ENCODE data around the gene EXOC6B. TPM values are rescaled to one million over a fixed set of nuclear protein-coding genes. Genes with fewer than 3 reads are reported as not detected.

The EXOC6B gene
- total and polyA plus RNA-seq, 2 of the 8 experiments (the other 6 are each of a cell fraction or from before 2014, with no cell fraction given) = 13.5 to 33.0 TPM

GRCh38 chr2:72183466-72183865 lies 642.4 kb downstream of the EXOC6B start:
- H4K20me1 ChIP-seq (replicated peaks in 1 of 2; ENCODE audit: control insufficient read depth in 1 of 2, insufficient read depth in 2 of 2, low read length in 2 of 2) = no peaks in the 10 kb centered on the region

More at GRCh38 chr2:72183466-72183865, 642.4 kb downstream of the EXOC6B start:
- Histone ChIP-seq H4K91ac (replicated peaks; ENCODE audit: insufficient read length, low read length) (no peak overlapping the region), H2BK120ac (replicated peaks; ENCODE audit: low read depth, low read length) (no peak overlapping the region), H2BK12ac (ENCODE audit: low read depth, low read length) (no peak overlapping the region), H3K14ac (ENCODE audit: insufficient read length) (no peak overlapping the region), H3K4me3 (ENCODE audit: extremely low read depth in 1 of 4, insufficient read depth in 2 of 4, low read depth in 3 of 4, low read length in 4 of 4) (no peak overlapping the region), H3K27ac (ENCODE audit: low read depth, low read length) (no peak overlapping the region), H3K56ac (replicated peaks; ENCODE audit: insufficient read length, low read depth, low read length) (no peak overlapping the region), H3K27me3 (replicated peaks in 1 of 4; ENCODE audit: control insufficient read depth in 3 of 4, extremely low read depth in 1 of 4, insufficient read depth in 3 of 4, low read length in 3 of 4) (no peaks in the 10 kb centered on the region), H4K8ac (ENCODE audit: extremely low read depth, insufficient read depth, low read length) (no peak overlapping the region), H2BK5ac (ENCODE audit: low read depth, low read length) (no peak overlapping the region), H3K79me2 (ENCODE audit: control insufficient read depth in 1 of 2, insufficient read depth in 2 of 2, low read length in 2 of 2) (no peaks in the 10 kb centered on the region), H3K23ac (ENCODE audit: insufficient read length) (no peak overlapping the region), H3K18ac (ENCODE audit: extremely low read depth, low read length) (no peak overlapping the region), H2BK20ac (ENCODE audit: low read length) (no peak overlapping the region), H2AFZ (ENCODE audit: low read length) (no peak overlapping the region), H3K9ac (replicated peaks in 1 of 4; ENCODE audit: extremely low read depth in 1 of 4, low read depth in 3 of 4, low read length in 3 of 4) (no peak overlapping the region), H3K36me3 (ENCODE audit: control insufficient read depth in 2 of 4, insufficient read depth in 4 of 4, low read length in 3 of 4) (no peaks in the 10 kb centered on the region), H4K5ac (ENCODE audit: insufficient read length, low read depth, low read length) (no peak overlapping the region), H3K4me2 (ENCODE audit: insufficient read depth in 1 of 2, low read depth in 2 of 2, low read length in 2 of 2) (no peak overlapping the region), H2AK5ac (ENCODE audit: low read depth, low read length) (no peak overlapping the region), H2BK15ac (ENCODE audit: low read length) (no peak overlapping the region), H3K79me1 (ENCODE audit: low read depth, low read length) (no peaks in the 10 kb centered on the region), H3K23me2 (ENCODE audit: low read depth, low read length) (no peaks in the 10 kb centered on the region), H3K9me3 (ENCODE audit: insufficient read depth in 2 of 2, low read depth in 1 of 2, low read length in 1 of 2) (no peaks in the 10 kb centered on the region; a peak in 1 of 4 replicates), H3K4ac (replicated peaks; ENCODE audit: insufficient read length, low read depth, low read length) (no peak overlapping the region), H3K4me1 (replicated peaks in 1 of 4; ENCODE audit: control insufficient read depth in 3 of 4, insufficient read depth in 4 of 4, low read length in 3 of 4) (no peaks in the 10 kb centered on the region)
- CTCF ChIA-PET (ENCODE audit: partially characterized antibody) = interaction anchor here (0.6 to 1.3 kb wide), 3 partner anchors 11 to 266 kb away, joined by 3 read pairs; no protein-coding TSS in a partner anchor
- TF ChIP-seq SP4 (IDR thresholded peaks at IDR 0.05; ENCODE audit: low read length) (no peak), NRF1 (IDR thresholded peaks at IDR 0.05; ENCODE audit: low read depth, low read length) (no peak), SAP30 (IDR thresholded peaks at IDR 0.05; ENCODE audit: insufficient read depth, insufficient replicate concordance, low read length) (no peak), KDM4A (IDR thresholded peaks at IDR 0.05; ENCODE audit: low read depth, low read length, severe bottlenecking) (no peak), TAF1 (IDR thresholded peaks at IDR 0.05; ENCODE audit: low read depth, low read length) (no peak), RXRA (IDR thresholded peaks at IDR 0.05; ENCODE audit: insufficient read depth, low read depth, low read length) (no peak), USF2 (IDR thresholded peaks at IDR 0.05; ENCODE audit: low read length) (no peak), BCL11A (IDR thresholded peaks at IDR 0.05; ENCODE audit: low read depth in 2 of 2, low read length in 2 of 2) (no peak), MAFK (IDR thresholded peaks at IDR 0.05; ENCODE audit: low read depth, low read length) (no peak), SIRT6 (IDR thresholded peaks at IDR 0.05; ENCODE audit: low read length) (no peak), RAD21 (IDR thresholded peaks at IDR 0.05 in 1 of 2, conservative IDR thresholded peaks at IDR 0.05 in 1 of 2; ENCODE audit: low read depth in 2 of 2, low read length in 2 of 2) (no peak)
- TF ChIP-seq, protein P1, sequence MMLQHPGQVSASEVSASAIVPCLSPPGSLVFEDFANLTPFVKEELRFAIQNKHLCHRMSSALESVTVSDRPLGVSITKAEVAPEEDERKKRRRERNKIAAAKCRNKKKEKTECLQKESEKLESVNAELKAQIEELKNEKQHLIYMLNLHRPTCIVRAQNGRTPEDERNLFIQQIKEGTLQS (IDR thresholded peaks at IDR 0.05; ENCODE audit: insufficient read depth, low read depth, low read length) = no peak
- TF ChIP-seq, protein P2, sequence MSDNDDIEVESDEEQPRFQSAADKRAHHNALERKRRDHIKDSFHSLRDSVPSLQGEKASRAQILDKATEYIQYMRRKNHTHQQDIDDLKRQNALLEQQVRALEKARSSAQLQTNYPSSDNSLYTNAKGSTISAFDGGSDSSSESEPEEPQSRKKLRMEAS (IDR thresholded peaks at IDR 0.05) = no peak
- POLR2A ChIA-PET (ENCODE audit: partially characterized antibody) = no interaction called here
- no peak for FAIRE-seq
- WGBS, 2 experiments (ENCODE audit: extremely low coverage in 1 of 2, insufficient coverage in 1 of 2, insufficient read length in 1 of 2, insufficient replicate concordance in 2 of 2, low coverage in 1 of 2, low lambda C conversion rate in 2 of 2, missing lambda C conversion rate in 1 of 2) = 93% methylated on average over 2 of the region's 2 CpGs; no CpG with 5 or more reads in 1 of the 2 experiments
- DNase-seq (ENCODE audit: low read depth in 1 of 2, low spot score in 2 of 2) = no peak
